Loucy (cell line): Measurements from ENCODE around the gene FAM210A.
"Not testable (repeated sequence)": the region's sequence is repeated elsewhere in the genome, so short reads cannot be mapped to it uniquely, and the experiment has no call there.

ENCODE experiments used
- H2AFZ ChIP-seq: fragments of 200-600 bp; sonication (generic); 2 replicates; pipeline ENCODE4 v1.6.0; 2016; ENCODE audit warnings: antibody characterized with exemption, mild to moderate bottlenecking, low read length, moderate library complexity
- H3F3A ChIP-seq: fragments of 200-600 bp; 2 replicates; pipeline ENCODE4 v1.6.0; 2016; ENCODE audit warnings: antibody characterized with exemption, low read depth, mild to moderate bottlenecking
- H3K27me3 ChIP-seq: fragments of 200-600 bp; sonication (generic); 2 replicates; pipeline ENCODE4 v1.6.1; 2014; ENCODE audit warnings: low read length, mild to moderate bottlenecking; ENCODE audit not compliant: insufficient read depth, poor library complexity, severe bottlenecking
- H3K36me3 ChIP-seq: fragments of 200-600 bp; sonication (generic); 2 replicates; pipeline ENCODE4 v1.6.1; 2016; ENCODE audit warnings: low read length; ENCODE audit not compliant: insufficient read depth
- H3K4me1 ChIP-seq: fragments of 200-600 bp; sonication (generic); 2 replicates; pipeline ENCODE4 v1.5.1; 2014; ENCODE audit warnings: low read length, mild to moderate bottlenecking; ENCODE audit not compliant: insufficient read depth, poor library complexity, severe bottlenecking
- H3K4me2 ChIP-seq: fragments of 200-600 bp; sonication (generic); 2 replicates; pipeline ENCODE4 v1.6.0; 2014; ENCODE audit warnings: antibody characterized with exemption, low read length, low read depth, mild to moderate bottlenecking; ENCODE audit not compliant: poor library complexity, severe bottlenecking
- H3K4me3 ChIP-seq: fragments of 200-600 bp; sonication (generic); 2 replicates; pipeline ENCODE4 v1.5.1; 2014; ENCODE audit warnings: low read length, mild to moderate bottlenecking, mixed read lengths; ENCODE audit not compliant: poor library complexity, severe bottlenecking
- H3K79me2 ChIP-seq: fragments of 200-600 bp; sonication (generic); 2 replicates; pipeline ENCODE4 v1.6.1; 2014; ENCODE audit warnings: low read length; ENCODE audit not compliant: insufficient read depth
- H3K9ac ChIP-seq: fragments of 200-600 bp; sonication (generic); 2 replicates; pipeline ENCODE4 v1.6.0; 2014; ENCODE audit warnings: mild to moderate bottlenecking, low read depth, low read length, moderate library complexity; ENCODE audit not compliant: poor library complexity, severe bottlenecking
- H3K9me2 ChIP-seq: fragments of 200-600 bp; sonication (generic); replicated peaks from 2 replicates; pipeline ENCODE4 v1.6.1; 2016; ENCODE audit warnings: low read depth, low read length, mixed read lengths
- H3K9me3 ChIP-seq: fragments of 200-600 bp; sonication (generic); 2 replicates; pipeline ENCODE4 v1.6.1; 2014; ENCODE audit warnings: mild to moderate bottlenecking, antibody characterized with exemption, low read length, low read depth; ENCODE audit not compliant: insufficient read depth
- H4K20me1 ChIP-seq: fragments of 200-600 bp; sonication (generic); 2 replicates; pipeline ENCODE4 v1.6.0; 2014; ENCODE audit warnings: antibody characterized with exemption, low read length, mild to moderate bottlenecking; ENCODE audit not compliant: insufficient read depth, poor library complexity, severe bottlenecking
- CTCF ChIP-seq: fragments of 200-600 bp; sonication (generic); conservative IDR thresholded peaks from 2 replicates; pipeline ENCODE4 v1.5.1; 2014; ENCODE audit warnings: mild to moderate bottlenecking, antibody characterized with exemption, low read length
- EZH2phosphoT487 ChIP-seq: fragments of 200-600 bp; IDR thresholded peaks from 2 replicates; pipeline ENCODE4 v1.6.1; 2018; ENCODE audit warnings: antibody characterized with exemption, mild to moderate bottlenecking, moderate library complexity, borderline replicate concordance

The FAM210A gene

GRCh38 chr18:13680612-13681011 is 45.7 kb downstream of the FAM210A start:
- Histone ChIP-seq H3K27me3 (no peaks in the 10 kb centered on the region), H3K9me2 (no peaks in the 10 kb centered on the region), H3K9ac (no peak overlapping the region), H3K36me3 (peaks cover 22% of the 10 kb centered on the region; the same call in 1 of the 2 replicates), H4K20me1 (no peaks in the 10 kb centered on the region), H3K79me2 (peaks cover 36% of the 10 kb centered on the region), H3K9me3 (no peaks in the 10 kb centered on the region), H3K4me1 (no peaks in the 10 kb centered on the region), H3K4me2 (no peak overlapping the region), H3F3A (no peaks in the 10 kb centered on the region), H2AFZ (no peak overlapping the region), H3K4me3 (no peak overlapping the region)
- TF ChIP-seq CTCF, result peak; percentile 60
- no peak for TF ChIP-seq EZH2phosphoT487

GRCh38 chr18:13677350-13677749 is 49.0 kb downstream of the FAM210A start:
- peaks cover 18% of the 10 kb centered on the region; the same call in 1 of the 2 replicates for H3K79me2 ChIP-seq
- H3K27me3 ChIP-seq, H3K4me3 ChIP-seq, H3K9me2 ChIP-seq, H3K4me1 ChIP-seq, H4K20me1 ChIP-seq, H3F3A ChIP-seq, H3K9ac ChIP-seq, H3K9me3 ChIP-seq, H2AFZ ChIP-seq, H3K4me2 ChIP-seq: not testable (repeated sequence)
- H3K36me3 ChIP-seq, result peaks cover 22% of the 10 kb centered on the region; the same call in 1 of the 2 replicates

GRCh38 chr18:13676471-13676870 is 49.9 kb downstream of the FAM210A start:
- Histone ChIP-seq H2AFZ (no peak overlapping the region), H3K4me2 (no peak overlapping the region), H4K20me1 (no peaks in the 10 kb centered on the region), H3K9me3 (no peaks in the 10 kb centered on the region), H3F3A (no peaks in the 10 kb centered on the region), H3K4me1 (no peaks in the 10 kb centered on the region), H3K9ac (no peak overlapping the region), H3K36me3 (peaks cover 18% of the 10 kb centered on the region; the same call in 1 of the 2 replicates), H3K9me2 (no peaks in the 10 kb centered on the region), H3K27me3 (no peaks in the 10 kb centered on the region), H3K4me3 (no peak overlapping the region), H3K79me2 (peaks cover 13% of the 10 kb centered on the region; the same call in 1 of the 2 replicates)
- TF ChIP-seq EZH2phosphoT487, result no peak
- no peak for TF ChIP-seq CTCF

GRCh38 chr18:13672657-13673056 is 53.7 kb downstream of the FAM210A start:
- 0 out of 2 replicates have a peak, but pooled peaks cover 5% of the 10 kb centered on the region for H3K79me2 ChIP-seq
- H3K9me2 ChIP-seq, result no peaks in the 10 kb centered on the region
- no peaks in the 10 kb centered on the region for H3F3A ChIP-seq

More at GRCh38 chr18:13672657-13673056, 53.7 kb downstream of the FAM210A start:
- Histone ChIP-seq H3K27me3 (no peaks in the 10 kb centered on the region), H4K20me1 (no peaks in the 10 kb centered on the region), H3K9me3 (no peaks in the 10 kb centered on the region), H2AFZ (no peak overlapping the region), H3K4me1 (no peaks in the 10 kb centered on the region), H3K36me3 (peaks cover 15% of the 10 kb centered on the region; the same call in 1 of the 2 replicates), H3K9ac (no peak overlapping the region), H3K4me3 (no peak overlapping the region), H3K4me2 (no peak overlapping the region)
- TF ChIP-seq EZH2phosphoT487, result no peak
- no peak for TF ChIP-seq CTCF
